Esophagus squamous epithelium (tissue), 4 donors: ENCODE data around the gene PDE6B.

Source experiments
- CTCF ChIP-seq, 6 experiments: fragments of 450-650 bp in 4 of 6; fragments of 200-600 bp in 2 of 6; sonication (generic) in 2 of 6; IDR thresholded peaks; one replicate each; pipeline ENCODE4 v1.5.1; 2016 to 2019; ENCODE audit warnings: antibody characterized with exemption in 6 of 6, mild to moderate bottlenecking in 4 of 6, moderate library complexity in 4 of 6
- POLR2A ChIP-seq, 4 donors: fragments of 450-650 bp; IDR thresholded peaks; one replicate each; pipeline ENCODE4 v1.6.1; 2017; ENCODE audit warnings: antibody characterized with exemption in 4 of 4, mild to moderate bottlenecking in 4 of 4, moderate library complexity in 3 of 4

GRCh38 chr4:646460-646859, 21.1 kb downstream of the PDE6B start:
- TF ChIP-seq POLR2A (IDR thresholded peaks at IDR 0.05) (no peak), CTCF (IDR thresholded peaks at IDR 0.05) (no peak)
